ENCODE measurements around the gene FIGN. TPM values are rescaled to one million over a fixed set of nuclear protein-coding genes. Genes with fewer than 3 reads are reported as not detected.

Gene FIGN, protein sequence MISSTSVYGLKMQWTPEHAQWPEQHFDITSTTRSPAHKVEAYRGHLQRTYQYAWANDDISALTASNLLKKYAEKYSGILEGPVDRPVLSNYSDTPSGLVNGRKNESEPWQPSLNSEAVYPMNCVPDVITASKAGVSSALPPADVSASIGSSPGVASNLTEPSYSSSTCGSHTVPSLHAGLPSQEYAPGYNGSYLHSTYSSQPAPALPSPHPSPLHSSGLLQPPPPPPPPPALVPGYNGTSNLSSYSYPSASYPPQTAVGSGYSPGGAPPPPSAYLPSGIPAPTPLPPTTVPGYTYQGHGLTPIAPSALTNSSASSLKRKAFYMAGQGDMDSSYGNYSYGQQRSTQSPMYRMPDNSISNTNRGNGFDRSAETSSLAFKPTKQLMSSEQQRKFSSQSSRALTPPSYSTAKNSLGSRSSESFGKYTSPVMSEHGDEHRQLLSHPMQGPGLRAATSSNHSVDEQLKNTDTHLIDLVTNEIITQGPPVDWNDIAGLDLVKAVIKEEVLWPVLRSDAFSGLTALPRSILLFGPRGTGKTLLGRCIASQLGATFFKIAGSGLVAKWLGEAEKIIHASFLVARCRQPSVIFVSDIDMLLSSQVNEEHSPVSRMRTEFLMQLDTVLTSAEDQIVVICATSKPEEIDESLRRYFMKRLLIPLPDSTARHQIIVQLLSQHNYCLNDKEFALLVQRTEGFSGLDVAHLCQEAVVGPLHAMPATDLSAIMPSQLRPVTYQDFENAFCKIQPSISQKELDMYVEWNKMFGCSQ
- 1.1 TPM for polyA plus RNA-seq (2013, experiment 1 of 2; ENCODE audit: insufficient read length)
- polyA plus RNA-seq (2013, experiment 2 of 2; ENCODE audit: insufficient read length), result 0.91 TPM

DNA sequence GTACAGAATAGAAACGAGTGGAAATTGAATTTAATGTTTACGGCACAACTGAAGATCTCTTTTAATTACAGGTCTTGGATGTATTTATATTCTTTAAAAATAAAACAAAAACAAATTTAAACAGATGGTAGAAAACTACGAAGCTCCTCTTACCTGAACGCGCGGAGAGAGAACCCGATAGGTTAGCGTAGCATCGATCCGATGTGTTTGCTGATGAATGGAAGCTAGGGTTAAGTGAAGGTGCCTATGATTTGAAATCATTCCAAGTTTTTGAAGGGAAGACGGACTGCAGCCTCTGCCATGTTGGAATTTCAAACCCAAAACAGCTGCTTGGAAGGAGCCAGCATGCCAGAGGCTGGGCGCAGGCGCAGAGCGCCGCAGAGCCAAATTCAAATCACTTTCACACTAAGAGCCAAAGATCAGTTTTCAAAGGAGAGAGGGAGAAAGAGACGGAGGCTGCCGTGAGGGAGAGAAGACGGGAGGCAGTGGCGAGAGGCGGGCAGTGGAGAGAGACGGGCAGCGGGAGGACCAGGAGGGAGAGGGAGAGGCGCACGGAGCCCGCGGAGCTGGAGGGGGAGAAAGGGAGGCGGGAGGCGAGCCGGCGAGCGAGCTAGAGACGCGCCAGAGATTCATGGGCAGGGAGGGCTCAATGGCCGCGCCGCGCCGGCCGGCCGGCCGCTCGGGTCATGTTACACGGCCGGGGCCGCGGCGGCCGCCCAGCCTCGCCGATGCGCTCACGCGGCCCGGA is at the start of gene FIGN:
TSS of gene FIGN (minus strand) at position 324 of the 748 bp plus-strand sequence. CDS start 1,081 bp downstream, outside the sequence.
- DNase-seq, result peak; percentile 87

GRCh38 chr2:163785162-163785561 is 49.4 kb upstream of the FIGN start:
- DNase-seq, result no peak

DNA sequence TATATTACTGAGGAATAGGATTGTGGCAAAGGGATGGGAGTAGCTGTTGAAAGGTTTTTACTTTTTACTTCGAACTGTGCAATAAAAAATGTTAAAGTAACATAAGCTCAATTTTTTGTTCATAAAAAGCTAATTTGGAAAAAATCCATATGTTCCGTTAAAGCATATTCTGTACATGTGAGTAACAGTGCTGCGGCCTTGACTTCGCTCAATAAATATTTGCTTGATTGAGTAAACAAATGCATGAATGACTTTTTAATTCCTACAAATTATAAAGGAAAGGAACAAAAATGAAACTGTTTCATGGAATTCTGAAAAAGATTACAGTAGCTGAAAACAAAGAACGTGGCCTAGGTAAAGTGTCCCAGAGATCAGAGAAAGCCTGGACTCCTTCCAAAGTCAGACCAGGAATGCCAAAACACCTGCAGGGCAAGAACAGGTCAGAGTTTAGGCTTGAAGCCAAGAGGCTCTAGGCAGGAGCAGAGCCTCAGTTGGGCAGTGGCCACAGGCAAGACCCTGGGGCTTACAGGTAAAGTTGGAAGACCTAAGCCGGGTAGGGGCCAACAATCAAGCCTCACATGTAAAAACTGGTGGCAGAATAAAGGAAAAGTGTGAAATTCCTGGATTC is 44.3 kb upstream of the FIGN start:
- DNase-seq, result no peak

DNA sequence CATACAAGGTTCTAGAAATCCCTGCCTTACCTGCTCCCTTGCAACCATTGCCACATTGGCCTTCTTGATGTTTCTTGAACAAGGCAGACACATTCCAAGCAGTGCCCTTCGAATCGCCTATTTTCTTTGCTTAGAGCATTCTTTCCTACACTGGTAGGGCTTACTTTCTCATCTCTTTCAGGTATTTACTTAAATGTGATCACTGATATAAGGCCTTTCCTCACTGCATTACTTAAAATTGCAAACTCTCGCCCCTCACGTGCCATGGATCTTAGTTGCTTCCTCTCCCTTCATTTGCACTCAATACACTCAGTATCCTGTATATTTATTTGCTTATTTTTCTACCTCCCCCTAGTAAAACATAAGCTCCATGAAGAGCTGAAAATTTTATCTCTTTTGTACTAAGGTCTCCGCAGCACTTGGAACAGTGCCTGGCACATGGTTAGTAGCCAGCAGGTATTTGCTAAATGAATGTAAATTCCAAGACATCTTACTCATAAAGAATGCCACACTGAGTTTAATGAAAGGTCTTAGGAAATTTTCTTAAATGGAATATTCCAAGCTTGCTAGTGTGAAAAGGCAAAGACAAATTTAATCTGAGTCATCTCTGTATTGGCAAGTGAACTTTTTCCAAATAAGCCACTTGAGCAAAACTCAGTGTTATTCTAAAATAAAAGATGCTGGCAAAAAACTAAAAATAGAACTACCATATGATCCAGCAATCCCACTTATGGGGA is 42.4 kb upstream of the FIGN start:
- peak; percentile 95 for DNase-seq

GRCh38 chr2:163775304-163775703 is 39.5 kb upstream of the FIGN start:
- DNase-seq, result peak; percentile 28

GRCh38 chr2:163774862-163775261 is 39.1 kb upstream of the FIGN start:
- peak; percentile 86 for DNase-seq

DNA sequence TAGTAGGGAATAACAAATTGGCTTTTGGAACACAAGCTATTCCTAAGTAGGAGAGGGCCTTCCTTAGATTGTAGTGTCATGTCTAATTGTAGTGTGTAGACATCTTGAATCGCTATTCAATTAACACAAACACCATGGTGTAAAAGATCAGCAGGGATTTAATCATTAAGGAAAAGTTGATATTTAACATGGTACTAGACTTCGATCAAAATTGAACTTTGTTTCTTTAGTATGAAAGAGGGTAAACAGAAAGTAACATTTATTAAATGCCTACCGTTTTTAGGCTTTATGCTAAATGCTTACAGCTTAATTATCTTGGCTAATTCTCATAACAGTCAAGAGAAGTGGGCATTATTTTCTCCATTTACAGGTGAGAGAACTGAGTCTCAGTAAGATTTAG is 37.5 kb upstream of the FIGN start:
- DNase-seq, result no peak

DNA sequence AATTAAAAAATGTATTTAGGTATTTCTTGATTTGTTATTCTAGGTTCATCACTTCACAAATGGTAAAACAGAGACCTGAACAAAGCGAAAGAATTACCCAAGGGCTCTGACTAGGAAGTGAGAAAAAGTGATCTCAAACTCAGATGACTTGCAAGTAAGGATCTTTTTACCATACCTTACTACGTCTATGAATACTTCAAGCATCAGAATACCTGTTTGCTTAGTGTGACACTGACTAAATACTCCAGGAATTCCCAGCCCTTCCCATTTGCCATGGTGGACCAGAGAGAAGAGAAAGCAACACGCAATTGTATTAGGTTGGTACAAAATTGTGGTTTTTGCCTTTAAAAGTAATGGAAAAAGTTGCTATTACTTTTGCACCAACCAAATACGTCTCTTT is 35.8 kb upstream of the FIGN start:
- DNase-seq, result no peak

DNA sequence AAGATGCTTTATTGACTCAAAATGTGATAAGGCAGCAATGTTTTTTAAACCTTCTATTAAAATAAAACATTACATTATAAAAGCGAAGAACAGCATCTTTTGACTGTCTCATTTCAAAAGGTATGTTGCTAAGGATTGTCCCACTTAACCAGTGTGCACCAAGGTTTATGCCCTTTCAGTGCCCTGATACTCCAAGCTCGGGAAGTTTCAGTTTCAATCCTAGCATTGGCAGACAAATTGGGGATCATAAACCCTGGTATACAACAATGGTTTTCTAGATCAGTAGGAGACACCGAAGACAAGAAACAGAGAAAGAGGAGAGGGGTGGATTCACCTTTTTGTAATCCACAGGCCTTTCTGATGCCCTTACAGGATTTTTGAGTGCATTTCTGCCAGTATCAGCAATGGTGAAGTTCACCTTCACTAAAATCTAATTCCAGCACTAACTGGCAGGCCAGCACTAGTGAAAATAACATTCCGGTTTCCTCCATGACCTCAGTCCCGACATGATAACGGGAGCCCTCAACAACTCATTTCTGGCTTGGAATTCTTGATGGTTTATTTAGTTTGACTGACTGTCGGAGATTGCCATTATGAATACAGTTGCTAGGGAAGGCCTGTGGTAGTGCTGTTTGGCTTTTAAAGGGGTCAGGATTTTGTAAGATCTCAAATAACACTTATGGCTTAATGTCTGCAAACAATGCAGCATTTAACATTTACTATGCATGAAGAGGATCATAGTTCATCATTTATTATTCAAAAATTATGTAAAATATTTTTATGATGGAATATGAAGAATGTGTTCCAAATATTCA is 33.3 kb upstream of the FIGN start:
- no peak for DNase-seq

- DNase-seq, result no peak
Measured at GRCh38 chr2:163767097-163767496, 31.3 kb upstream of the FIGN start.

GRCh38 chr2:163764566-163764965 is 28.8 kb upstream of the FIGN start:
- no peak for DNase-seq

DNA sequence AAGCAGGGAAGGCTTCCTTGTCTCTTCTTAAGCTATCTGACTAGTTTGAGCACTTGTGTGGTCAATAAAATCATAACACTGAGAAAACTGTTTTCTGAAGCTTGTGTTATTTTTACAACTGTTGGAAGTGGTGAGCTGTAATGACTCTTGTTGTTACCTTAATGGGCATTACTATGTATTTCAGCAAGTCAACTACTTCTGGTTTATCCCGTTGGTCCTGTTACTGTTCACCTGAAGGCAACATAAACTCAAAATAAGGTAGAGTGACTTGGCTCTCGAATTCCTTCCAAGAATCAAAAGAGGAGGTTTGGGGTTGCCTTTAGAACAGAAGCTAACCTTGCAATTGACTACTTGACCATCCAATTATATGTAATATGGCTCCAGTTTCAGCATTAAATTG is 23.2 kb upstream of the FIGN start:
- no peak for DNase-seq

DNA sequence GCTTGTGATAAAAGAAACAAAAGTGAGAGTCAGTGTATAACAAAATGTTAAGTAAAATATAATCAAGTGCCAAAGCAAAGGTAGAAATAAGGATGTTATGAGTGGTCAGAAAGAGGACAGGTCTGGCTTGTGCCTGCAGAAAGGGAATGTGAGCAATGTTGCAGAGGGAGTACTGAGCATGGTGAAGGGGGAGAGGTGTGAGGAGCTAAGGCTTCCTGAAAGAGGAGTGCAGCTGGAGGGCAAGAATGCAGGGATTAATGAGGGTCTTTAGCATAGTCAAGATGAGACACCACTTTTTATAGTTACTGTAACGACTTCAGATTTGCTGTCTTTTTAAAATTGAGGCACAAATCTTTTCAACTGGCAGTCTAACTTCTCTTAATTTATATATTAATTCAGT is 22.0 kb upstream of the FIGN start:
- DNase-seq, result no peak

- DNase-seq, result no peak
Measured at GRCh38 chr2:163756588-163756987, 20.8 kb upstream of the FIGN start.

DNA sequence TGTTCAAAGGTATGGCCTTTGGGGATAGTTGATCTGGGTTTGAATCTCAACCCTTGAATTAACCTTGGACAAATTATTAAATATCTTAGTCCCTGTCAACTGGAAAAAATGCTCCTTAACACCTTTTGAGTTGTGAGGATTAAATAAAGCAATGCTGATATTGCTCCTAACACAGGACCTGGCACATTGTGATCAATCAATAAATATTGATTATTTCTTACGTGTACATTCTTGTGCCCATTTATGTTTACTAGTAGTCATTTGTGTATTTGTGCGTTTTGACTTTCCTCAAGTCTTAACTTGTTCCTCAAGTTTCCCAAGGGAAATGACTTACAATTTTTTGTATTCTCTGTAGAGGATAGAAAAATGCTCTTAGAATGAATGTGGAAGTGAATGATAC is 19.6 kb upstream of the FIGN start:
- no peak for DNase-seq

- DNase-seq, result no peak
Measured at GRCh38 chr2:163753726-163754125, 17.9 kb upstream of the FIGN start.

DNA sequence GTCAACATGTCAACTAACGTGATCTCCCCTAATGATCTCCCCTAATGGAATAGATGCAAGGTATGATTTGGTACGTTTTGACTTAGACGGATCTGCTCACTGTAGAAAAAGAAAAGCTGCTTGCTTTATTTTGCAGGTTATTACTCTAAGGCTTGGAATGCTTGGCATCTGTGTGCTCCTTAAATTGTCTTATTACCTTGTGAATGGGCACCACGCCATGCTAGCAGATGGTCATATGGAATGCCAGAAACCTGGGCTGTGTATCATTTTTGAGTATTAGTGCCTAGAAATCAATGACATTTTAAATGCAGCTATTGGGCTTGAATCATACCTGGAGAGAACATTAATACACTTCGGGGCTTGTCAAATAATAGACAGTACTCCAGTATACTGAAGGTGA is 16.5 kb upstream of the FIGN start:
- peak; percentile 15 for DNase-seq

GRCh38 chr2:163751696-163752095 is 15.9 kb upstream of the FIGN start:
- DNase-seq, result no peak

- DNase-seq, result no peak
Measured at GRCh38 chr2:163748420-163748819, 12.6 kb upstream of the FIGN start.

DNA sequence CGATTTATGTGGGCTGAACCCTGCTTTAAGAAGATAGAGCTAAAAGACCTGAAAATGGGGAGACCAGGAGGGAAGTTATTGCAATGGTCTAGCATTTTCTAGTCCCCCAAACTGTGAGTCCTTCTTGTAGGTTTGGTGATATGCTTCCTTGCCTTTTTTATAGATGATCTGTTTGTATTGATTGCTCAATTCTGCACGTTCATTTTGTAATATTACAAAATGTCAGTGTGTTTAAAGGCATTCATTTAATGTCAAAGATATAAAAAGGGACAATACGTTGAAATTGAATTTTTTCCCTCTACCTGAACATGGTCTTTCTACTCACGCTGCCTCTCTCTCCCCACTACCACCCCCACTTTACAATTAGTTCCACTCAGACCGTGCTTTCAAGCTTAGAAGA is 5.6 kb upstream of the FIGN start:
- DNase-seq, result no peak

GRCh38 chr2:163737563-163737962 is 1.8 kb upstream of the FIGN start:
- no peak for DNase-seq
